ENCODE measurements around the gene FSTL1.

Gene FSTL1, protein sequence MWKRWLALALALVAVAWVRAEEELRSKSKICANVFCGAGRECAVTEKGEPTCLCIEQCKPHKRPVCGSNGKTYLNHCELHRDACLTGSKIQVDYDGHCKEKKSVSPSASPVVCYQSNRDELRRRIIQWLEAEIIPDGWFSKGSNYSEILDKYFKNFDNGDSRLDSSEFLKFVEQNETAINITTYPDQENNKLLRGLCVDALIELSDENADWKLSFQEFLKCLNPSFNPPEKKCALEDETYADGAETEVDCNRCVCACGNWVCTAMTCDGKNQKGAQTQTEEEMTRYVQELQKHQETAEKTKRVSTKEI

DNA sequence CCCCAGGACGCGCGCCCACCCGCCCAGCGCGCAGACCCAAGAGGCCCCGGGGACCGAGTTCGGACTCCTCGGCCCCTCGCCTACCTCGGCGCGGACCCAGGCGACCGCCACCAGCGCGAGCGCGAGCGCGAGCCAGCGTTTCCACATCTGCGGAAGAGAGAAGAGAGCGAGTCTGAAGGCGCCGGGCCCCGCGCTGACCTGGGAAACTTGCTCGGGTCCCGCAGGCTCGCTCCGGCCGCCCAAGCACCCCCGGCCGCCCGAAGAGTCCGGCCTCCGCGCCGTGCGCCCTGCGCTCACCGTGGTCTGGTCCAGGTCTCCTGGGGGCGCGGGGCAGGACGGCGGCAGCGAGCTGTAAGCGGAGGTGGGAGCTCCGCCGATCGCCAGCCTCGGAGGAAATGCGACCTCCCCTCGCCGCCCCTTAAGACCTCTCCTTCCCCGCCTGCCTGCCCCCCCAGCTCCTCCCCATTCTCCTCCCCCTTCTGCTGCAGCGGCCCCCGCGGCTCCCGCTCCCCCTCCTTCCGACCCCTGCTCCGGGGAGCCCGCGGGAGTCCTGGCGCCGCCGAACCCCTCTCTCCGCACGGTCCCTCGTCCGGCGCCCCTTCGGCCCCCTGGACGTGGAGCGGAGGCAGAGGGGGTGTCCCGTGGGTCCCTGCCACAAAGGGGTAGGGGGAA is at the start of gene FSTL1:
Gene FSTL1 (minus strand): TSS at position 393 of the 672 bp plus-strand sequence. CDS start 246 bp downstream, at position 147.
- peak; percentile 60 for DNase-seq

GRCh38 chr3:120498556-120499346 is 48.0 kb upstream of the FSTL1 start:
- DNase-seq = no peak

GRCh38 chr3:120497818-120498217 is 47.0 kb upstream of the FSTL1 start:
- no peak for DNase-seq

DNA sequence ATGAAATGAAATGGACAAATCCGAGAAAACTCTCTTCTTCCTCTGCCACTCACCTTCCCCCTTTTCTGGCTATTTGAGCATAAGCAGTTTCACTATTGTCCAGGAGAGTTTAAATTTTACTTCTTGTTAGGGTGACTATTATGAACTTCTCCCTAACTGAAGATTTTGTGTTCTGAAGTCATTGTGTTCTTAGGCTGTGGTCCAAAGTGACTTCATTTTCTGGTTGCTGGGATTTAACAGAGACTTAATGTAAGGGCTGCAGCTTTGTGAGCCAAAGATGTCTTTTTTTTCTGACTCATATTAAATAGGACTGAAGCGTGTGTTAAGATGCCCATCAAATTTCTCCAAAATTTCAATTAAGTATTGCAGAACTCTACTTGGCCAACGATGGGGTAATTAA is 46.5 kb upstream of the FSTL1 start:
- DNase-seq = no peak

DNA sequence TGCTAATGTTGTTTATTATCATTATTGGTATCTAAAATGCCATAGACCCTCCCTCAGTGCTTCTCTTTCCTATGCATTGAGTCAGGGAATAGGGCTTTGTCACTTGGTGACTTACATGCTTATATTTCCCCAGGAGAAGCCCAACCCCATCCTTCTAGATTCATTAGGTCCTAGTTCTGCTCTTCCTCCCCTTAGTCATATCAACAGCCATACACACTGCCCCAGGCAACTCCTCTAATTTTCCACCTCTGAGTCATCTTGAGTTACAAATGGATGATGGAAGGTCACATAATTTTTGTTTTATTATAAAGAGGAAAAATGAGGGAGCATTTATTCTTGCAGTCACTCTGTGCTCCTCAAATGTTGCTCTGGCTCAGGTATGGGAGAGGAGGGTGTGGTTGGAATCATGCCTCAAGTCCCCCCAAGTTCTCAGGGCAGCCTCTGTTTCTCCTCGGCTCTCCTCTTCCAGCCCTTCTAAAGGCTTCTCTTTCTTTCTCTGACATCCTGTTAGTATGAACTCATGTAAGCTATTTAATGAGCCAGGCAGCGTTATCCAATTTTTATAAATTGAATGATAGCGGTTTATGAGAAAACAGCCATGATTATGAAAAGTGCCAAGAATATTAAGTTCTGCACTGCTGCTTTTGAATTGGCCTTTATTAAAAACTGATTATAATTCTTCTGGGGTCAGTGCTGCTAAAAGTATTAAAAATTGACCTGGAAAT is 45.6 kb upstream of the FSTL1 start:
- DNase-seq = no peak

DNA sequence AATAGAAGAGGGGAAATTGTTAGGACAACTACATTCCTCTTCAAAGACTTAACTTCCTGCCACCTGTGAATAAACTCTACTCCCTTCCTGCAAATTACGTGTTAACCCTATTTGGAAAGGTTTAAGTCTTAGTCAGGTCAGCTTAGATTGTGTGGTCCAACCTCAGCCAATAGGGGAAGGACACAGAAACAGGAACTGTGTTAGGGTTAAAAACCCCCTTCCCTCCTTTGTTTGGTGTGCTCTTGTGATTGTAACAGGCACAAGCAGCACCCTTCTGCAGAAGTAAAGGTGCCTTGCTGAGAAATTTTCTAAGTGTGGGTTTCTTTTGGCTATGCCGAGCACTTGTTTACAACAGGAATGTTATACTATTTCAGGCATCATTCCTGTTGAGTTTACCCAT is 45.0 kb upstream of the FSTL1 start:
- no peak for DNase-seq

- DNase-seq = no peak
These were observed 41.3 kb upstream of the FSTL1 start for GRCh38 chr3:120492103-120492502.

DNA sequence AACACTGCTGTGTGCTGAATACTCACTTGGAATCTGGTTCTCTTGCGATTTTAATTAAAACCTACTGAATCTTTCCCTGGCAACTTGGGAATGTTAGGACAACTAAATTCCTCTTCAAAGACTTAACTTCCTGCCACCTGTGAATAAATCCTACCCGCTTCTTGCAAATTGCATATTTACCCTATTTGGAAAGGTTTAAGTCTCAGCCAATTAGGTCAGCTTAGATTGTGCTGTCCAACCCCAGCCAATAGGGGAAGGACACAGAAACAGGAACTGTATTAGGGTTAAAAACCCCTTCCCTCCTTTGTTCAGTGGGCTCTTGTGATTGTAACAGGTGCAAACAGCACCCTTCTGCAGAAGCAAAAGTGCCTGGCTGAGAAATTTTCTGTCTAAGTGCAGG is 38.6 kb upstream of the FSTL1 start:
- DNase-seq = no peak

GRCh38 chr3:120488296-120488695 is 37.5 kb upstream of the FSTL1 start:
- DNase-seq = no peak

GRCh38 chr3:120487191-120487650 is 36.4 kb upstream of the FSTL1 start:
- DNase-seq = no peak

- no peak for DNase-seq
These were observed 30.3 kb upstream of the FSTL1 start for GRCh38 chr3:120481081-120481480.

GRCh38 chr3:120477781-120478180 is 27.0 kb upstream of the FSTL1 start:
- DNase-seq = no peak

GRCh38 chr3:120475722-120476377 is 25.1 kb upstream of the FSTL1 start:
- DNase-seq = no peak

GRCh38 chr3:120473896-120474675 is 23.3 kb upstream of the FSTL1 start:
- DNase-seq = no peak

- DNase-seq = no peak
These were observed 22.6 kb upstream of the FSTL1 start for GRCh38 chr3:120473389-120473788.

GRCh38 chr3:120472121-120472844 is 21.5 kb upstream of the FSTL1 start:
- DNase-seq = no peak

- DNase-seq = no peak
These were observed 20.9 kb upstream of the FSTL1 start for GRCh38 chr3:120471643-120472042.

GRCh38 chr3:120470870-120471269 is 20.1 kb upstream of the FSTL1 start:
- no peak for DNase-seq

- DNase-seq = no peak
These were observed 19.1 kb upstream of the FSTL1 start for GRCh38 chr3:120469882-120470301.

DNA sequence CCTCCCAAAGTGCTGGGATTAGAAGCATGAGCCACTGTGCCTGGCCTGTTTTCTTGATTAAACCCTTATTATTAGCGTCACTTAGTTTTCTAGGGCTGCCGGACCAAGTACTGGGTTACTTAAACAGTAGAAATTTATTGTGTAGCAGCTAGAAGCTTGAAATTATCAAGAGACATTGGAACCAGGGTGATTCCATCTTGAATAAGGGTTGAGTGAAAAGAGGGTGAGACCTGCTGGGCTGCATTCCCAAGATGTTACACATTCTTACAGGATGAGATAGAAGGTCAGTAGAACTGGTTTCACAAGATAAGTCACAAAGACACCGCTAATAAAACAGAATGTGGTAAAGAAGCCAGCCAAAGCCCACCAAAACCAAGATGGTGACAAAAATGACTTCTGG is 18.6 kb upstream of the FSTL1 start:
- DNase-seq = no peak

Data from activated CD8-positive, alpha-beta memory T cell treated with anti-CD3 and anti-CD28 coated beads for 24 hours (primary cell).